Measurements from ENCODE around the gene CCDC74B.
"Not testable (repeated sequence)": the region's sequence is repeated elsewhere in the genome, so short reads cannot be mapped to it uniquely, and the experiment has no call there.

CCDC74B gene

GRCh38 chr2:130152816-130153595 lies 8.1 kb upstream of the CCDC74B start:
- in situ Hi-C loops (cut with HindIII; ENCODE audit: low sequenced_read_pairs) = no loop called here
- TF ChIP-seq CTCF (IDR thresholded peaks at IDR 0.05; ENCODE audit: low read depth, low read length, missing control alignments) = no peak
- DNase-seq (ENCODE audit: low read depth) = no peak
- no peak overlapping the region for H3K4me3 ChIP-seq (ENCODE audit: low read depth, low read length)

GRCh38 chr2:130152136-130152815 lies 7.4 kb upstream of the CCDC74B start:
- in situ Hi-C loops (cut with HindIII; ENCODE audit: low sequenced_read_pairs) = not testable (repeated sequence)

GRCh38 chr2:130151145-130151512 lies 6.2 kb upstream of the CCDC74B start:
- DNase-seq (ENCODE audit: low read depth); H3K4me3 ChIP-seq (ENCODE audit: low read depth, low read length); in situ Hi-C loops (cut with HindIII; ENCODE audit: low sequenced_read_pairs): not testable (repeated sequence)

More at GRCh38 chr2:130152136-130152815, 7.4 kb upstream of the CCDC74B start:
- not testable (repeated sequence) for DNase-seq (ENCODE audit: low read depth); H3K4me3 ChIP-seq (ENCODE audit: low read depth, low read length)

- no peak overlapping the region for H3K4me3 ChIP-seq (ENCODE audit: low read depth, low read length)
- DNase-seq (ENCODE audit: low read depth) = no peak
- in situ Hi-C loops (cut with HindIII; ENCODE audit: low sequenced_read_pairs) = no loop called here
- TF ChIP-seq CTCF (IDR thresholded peaks at IDR 0.05; ENCODE audit: low read depth, low read length, missing control alignments) = no peak
These were observed 5.6 kb upstream of the CCDC74B start for GRCh38 chr2:130150181-130151144.

GRCh38 chr2:130148515-130148914 lies 3.6 kb upstream of the CCDC74B start:
- DNase-seq (ENCODE audit: low read depth); in situ Hi-C loops (cut with HindIII; ENCODE audit: low sequenced_read_pairs); H3K4me3 ChIP-seq (ENCODE audit: low read depth, low read length): not testable (repeated sequence)

DNA sequence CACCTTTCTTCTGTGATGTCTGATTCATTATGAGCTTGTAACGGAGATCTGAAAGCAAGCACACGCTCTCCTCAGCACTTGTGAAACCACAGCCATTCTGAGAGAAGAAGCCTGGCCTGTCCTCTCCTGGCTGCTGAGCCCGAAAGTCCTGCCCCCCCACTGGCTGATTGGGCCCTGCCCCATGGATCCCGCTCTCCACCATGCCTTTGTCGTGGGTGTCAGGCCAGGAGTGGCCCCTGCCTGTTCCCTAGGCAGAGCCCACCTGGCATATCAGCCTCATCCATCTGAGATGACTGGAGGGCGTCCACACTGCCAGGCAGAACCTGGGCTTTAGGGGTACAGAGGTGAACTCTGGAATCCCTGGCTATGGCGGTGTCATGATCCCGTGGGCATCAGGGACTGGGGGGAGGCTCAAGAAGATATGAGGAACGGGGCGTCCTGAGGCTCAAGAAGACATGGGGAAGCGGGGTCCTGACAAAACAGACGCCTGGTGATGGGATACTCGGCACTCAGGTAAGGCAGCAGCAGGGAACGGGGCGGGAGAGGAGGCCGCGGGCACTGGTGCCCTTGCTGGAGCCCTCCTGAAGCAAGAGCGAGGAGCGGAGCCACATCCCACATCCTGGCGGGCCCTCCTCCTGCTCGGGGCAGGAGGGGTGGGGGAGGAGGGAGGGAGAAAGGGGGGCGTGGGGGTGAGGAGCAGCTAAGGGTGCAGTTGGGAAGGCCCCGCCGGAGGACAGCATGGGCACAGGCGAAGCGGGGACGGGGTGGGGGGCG lies 1.5 kb downstream of the CCDC74B start:
- DNase-seq (ENCODE audit: low read depth); in situ Hi-C loops (cut with HindIII; ENCODE audit: low sequenced_read_pairs); H3K4me3 ChIP-seq (ENCODE audit: low read depth, low read length): not testable (repeated sequence)

DNA sequence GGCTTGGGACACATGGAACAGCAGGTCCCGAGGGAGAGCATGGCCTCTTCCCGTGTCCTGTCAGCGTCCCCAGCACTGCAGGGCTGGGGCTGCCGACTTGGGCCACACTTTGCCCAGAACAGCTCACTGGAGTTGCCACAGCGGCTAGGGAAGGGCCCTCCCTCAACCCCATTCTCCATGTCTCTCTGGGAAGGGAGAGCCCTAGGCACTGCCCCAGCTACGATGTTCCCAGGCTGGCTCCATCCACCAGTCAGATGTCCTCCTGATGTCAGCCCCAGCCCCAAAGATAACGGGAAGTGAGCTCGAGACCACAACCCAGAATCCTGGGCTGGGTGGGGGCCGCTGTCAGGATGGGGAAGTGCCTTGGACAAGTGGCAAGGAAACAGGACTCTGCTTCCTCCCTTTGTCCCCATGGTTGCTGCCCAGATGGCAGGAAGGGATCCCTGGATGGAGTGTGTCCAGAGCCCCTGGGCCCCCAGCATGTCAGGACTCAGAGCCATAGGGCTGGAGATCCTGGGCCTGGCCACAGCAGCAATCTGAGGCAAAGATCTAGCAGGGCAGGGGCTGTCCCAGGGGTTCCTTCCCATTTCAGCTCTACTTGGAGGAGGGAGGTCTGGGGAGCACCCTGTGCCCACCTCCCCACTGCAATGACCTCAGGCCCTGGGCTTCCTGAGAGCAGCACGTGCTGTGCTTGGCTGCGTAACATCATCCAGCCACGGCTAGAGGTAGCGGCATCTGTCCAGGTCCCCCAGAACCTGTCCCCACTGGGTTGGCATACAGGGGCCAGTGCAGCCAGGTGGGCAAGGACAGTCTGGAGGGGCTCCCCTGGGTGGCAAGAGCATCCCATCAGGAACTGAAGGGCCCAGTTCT lies 2.3 kb downstream of the CCDC74B start:
- in situ Hi-C loops (cut with HindIII; ENCODE audit: low sequenced_read_pairs); H3K4me3 ChIP-seq (ENCODE audit: low read depth, low read length); DNase-seq (ENCODE audit: low read depth): not testable (repeated sequence)

GRCh38 chr2:130141645-130142370 lies 3.1 kb downstream of the CCDC74B start:
- in situ Hi-C loops (cut with HindIII; ENCODE audit: low sequenced_read_pairs); DNase-seq (ENCODE audit: low read depth); H3K4me3 ChIP-seq (ENCODE audit: low read depth, low read length): not testable (repeated sequence)

DNA sequence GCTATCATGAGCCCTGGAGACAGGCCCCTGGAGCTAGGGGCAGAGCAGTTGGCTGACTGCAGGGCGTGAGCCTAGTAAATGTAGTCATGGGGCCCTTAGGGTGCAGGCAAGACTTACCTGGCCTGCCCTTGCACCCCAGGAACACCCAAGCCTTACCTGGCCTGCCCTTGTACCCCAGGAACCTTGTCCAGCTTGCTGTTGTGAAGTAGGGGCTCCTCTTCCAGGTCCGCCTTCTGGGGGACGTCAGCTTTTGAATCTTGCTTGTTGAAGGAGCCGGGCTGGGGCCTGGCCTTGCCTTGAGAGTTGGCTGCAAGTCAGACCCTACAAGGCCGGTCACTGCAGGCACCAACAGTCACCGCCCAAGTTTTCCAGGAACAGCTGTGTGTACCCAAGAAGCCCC lies 3.9 kb downstream of the CCDC74B start:
- H3K4me3 ChIP-seq (ENCODE audit: low read depth, low read length); in situ Hi-C loops (cut with HindIII; ENCODE audit: low sequenced_read_pairs); DNase-seq (ENCODE audit: low read depth): not testable (repeated sequence)

- in situ Hi-C loops (cut with HindIII; ENCODE audit: low sequenced_read_pairs); DNase-seq (ENCODE audit: low read depth): not testable (repeated sequence)
These were observed 4.4 kb downstream of the CCDC74B start for GRCh38 chr2:130140516-130140915.

GRCh38 chr2:130139331-130140280 lies 5.3 kb downstream of the CCDC74B start:
- in situ Hi-C loops (cut with HindIII; ENCODE audit: low sequenced_read_pairs); DNase-seq (ENCODE audit: low read depth); H3K4me3 ChIP-seq (ENCODE audit: low read depth, low read length): not testable (repeated sequence)

More at GRCh38 chr2:130140516-130140915, 4.4 kb downstream of the CCDC74B start:
- not testable (repeated sequence) for H3K4me3 ChIP-seq (ENCODE audit: low read depth, low read length)

GRCh38 chr2:130138841-130139251 lies 6.1 kb downstream of the CCDC74B start:
- H3K4me3 ChIP-seq (ENCODE audit: low read depth, low read length); DNase-seq (ENCODE audit: low read depth); in situ Hi-C loops (cut with HindIII; ENCODE audit: low sequenced_read_pairs): not testable (repeated sequence)
